GM18505 (cell line): ENCODE measurements around the gene ARHGAP19.

Source experiments
- ATAC-seq: cut with Tn5 transposase; IDR thresholded peaks from one replicate; pipeline ENCODE4 v1.9.1; 2021; ENCODE audit not compliant: unreplicated experiment
- POLR2A ChIP-seq: IDR thresholded peaks from 4 replicates; pipeline ENCODE4 v1.6.1; 2011; ENCODE audit warnings: borderline replicate concordance; ENCODE audit not compliant: insufficient read depth, insufficient read length; ENCODE audit errors: extremely low read depth

The ARHGAP19 gene, protein sequence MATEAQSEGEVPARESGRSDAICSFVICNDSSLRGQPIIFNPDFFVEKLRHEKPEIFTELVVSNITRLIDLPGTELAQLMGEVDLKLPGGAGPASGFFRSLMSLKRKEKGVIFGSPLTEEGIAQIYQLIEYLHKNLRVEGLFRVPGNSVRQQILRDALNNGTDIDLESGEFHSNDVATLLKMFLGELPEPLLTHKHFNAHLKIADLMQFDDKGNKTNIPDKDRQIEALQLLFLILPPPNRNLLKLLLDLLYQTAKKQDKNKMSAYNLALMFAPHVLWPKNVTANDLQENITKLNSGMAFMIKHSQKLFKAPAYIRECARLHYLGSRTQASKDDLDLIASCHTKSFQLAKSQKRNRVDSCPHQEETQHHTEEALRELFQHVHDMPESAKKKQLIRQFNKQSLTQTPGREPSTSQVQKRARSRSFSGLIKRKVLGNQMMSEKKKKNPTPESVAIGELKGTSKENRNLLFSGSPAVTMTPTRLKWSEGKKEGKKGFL

GRCh38 chr10:97292097-97292861 is at the start of gene ARHGAP19:
ARHGAP19 (minus strand) TSS chr10:97292637; CDS start chr10:97292627, 10 bp downstream.
- peak; percentile 75 for TF ChIP-seq POLR2A
- peak; percentile 97 for ATAC-seq

- no peak for ATAC-seq
- no peak for TF ChIP-seq POLR2A
Observed at GRCh38 chr10:97341416-97341815, 49.0 kb upstream of the ARHGAP19 start.

DNA sequence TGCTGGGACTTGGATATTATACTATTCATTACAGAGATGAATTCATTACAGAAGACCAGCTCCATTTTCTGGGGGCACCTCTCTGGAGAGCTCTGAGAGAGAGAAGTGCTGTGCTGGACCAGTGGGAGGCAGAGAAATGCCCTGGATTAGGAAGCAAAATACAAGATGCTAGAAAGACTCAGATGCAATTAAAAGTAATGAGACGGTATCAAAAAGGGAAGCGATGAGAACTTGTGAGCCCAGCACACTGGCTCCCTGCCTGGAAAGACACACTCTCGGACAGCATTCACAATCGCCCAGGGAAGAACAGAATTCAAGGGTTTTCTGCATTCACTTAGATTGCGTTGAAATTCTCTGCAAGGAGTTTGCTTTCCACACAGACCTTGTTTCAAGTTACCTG is 45.6 kb upstream of the ARHGAP19 start:
- ATAC-seq: no peak
- TF ChIP-seq POLR2A: no peak

DNA sequence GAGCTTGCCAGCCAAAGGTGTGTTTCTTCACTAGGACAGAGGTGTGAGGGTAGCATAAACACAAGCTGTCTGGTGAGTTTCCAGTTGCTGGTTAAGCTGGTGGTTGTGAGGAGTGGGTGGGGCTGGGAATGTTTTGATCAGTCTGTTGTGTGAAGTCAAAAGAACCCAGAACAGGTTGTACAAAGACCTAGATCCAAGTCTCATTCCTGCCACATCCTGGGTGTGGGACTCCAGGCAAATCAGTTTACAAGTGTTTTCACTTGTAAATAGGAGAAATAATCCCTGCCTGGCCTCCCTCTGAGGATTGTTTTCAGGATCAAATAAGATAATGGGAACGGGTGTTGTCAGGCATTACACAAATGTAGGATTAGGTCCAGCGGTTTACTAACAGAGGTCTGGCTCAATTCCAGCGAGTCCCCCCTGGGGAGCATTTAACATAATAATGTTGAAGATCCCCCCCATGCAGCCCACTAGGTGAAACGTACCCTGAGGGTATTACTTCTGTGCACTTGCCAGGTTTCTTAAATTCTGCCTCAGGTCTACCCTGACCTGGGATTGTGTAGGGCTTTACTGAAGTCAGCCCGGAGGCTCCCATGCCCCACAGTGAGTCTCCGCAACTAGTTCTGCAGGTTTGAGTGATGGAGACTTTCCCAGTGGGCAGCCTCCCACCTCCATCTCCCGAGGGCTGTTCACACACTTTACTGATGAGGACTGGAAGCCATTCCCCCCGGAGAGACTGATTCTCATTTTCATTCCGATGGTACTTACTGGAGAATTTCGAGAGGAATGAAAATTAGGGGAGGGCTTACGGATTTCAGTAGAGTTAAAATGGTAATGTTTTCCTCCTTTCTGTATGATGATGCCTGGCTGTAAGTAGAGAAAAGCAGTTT is 44.8 kb upstream of the ARHGAP19 start:
- TF ChIP-seq POLR2A: no peak
- ATAC-seq: no peak

- no peak for ATAC-seq
- TF ChIP-seq POLR2A: no peak
Observed at GRCh38 chr10:97336446-97336845, 44.0 kb upstream of the ARHGAP19 start.

DNA sequence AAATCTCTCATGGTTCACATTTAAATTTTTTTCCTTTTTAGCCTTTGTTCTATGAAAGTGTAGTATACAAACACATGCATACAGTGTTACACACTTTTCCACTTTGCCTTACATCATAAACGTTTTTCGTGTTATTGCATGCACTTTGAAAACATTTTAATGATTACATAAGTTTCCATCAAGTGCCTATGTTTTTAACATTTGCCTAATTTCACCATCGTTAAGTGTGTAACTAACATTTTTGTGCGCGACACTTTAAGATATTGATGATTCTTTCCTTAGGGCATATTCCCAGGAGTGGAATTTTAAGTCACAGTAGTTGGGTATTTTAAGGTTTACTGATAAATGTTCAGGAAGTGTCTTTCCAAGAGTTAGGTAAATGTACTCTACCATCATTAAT is 43.6 kb upstream of the ARHGAP19 start:
- TF ChIP-seq POLR2A: no peak
- ATAC-seq: no peak

GRCh38 chr10:97335188-97335619 is 42.8 kb upstream of the ARHGAP19 start:
- TF ChIP-seq POLR2A: no peak

DNA sequence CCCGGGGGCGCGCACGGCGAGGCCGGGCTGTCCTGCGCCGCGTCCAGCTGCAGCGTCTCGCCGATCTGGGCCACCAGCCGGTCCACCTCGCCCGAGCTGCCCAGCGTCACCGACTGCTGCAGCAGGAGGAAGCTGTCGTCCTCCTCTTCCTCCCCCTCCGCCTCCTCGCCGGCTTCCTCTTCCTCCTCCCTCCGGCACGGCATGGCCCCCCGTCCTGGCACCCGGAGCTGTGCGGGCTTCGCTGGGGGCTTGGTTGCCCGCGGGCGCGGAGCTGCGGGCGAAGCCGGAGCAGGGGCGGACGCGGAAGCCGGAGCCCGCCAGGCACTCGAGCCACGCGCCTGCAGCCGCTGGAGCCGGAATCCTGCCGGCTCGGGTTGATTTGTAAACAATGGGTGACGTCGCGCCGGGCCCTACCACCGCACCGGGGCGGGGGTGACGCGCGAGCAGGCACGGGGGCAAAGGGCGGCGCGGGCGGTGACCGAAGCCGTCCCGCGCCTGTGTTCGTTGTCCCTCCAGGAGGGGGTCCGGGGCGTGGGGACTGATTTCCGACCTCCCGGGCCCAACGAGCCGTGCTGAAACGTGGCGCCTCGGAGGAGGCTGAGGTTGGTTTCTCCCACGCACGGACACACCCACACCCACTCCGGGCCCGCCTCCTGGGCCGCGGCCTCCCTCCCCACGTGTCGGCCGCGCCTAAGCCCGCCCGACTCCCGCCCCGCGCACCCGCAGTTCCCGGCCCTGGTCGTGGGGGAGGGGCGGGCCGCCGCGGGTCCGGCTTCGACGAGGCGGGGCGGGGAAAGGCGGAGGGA is 42.1 kb upstream of the ARHGAP19 start, which contains the start of gene FRAT2:
FRAT2 (minus strand) TSS at position 360 of the 806 bp plus-strand sequence; CDS start at position 203, 157 bp downstream.
- peak; percentile 44 for TF ChIP-seq POLR2A
- ATAC-seq: peak; percentile 82

More at GRCh38 chr10:97335188-97335619, 42.8 kb upstream of the ARHGAP19 start:
- ATAC-seq: no peak

DNA sequence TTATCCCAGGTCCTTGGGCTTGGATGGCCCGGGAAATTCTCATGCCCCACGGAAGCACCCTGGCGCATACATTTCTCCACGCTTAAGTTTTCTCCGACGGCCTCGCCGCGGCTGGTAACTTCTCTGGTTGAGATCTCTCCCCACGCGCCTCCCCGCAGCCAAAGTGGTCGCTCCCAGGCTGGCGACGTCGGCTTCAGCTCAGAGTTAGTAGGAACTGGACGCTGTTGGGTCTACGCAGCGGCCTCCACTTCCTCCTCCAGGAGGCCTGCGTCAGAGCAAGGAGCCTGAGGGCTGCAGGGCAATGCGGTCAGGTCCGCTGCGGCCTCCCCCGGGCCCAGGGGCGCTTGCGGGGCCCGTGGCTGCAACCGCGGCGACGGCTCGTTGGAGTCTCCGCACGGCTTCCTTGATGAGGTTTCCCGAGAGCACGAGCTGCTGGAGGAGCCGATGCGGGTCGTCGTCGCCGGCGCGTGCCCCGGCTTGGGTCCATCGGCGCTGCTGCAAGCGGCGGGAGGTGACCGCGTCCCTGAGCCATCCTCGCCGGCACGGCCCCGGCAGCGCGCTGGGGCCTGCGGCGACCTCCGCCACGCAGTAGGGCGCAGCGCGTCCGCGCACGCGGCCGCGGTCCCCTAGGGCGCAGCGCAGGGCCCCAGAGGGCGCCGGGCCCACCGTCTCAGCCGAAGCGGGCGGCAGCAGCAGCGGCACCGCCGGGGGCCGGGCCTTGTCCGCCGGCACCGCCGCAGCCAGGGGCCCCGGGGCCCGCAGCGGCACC is 41.3 kb upstream of the ARHGAP19 start:
- ATAC-seq: peak; percentile 23
- TF ChIP-seq POLR2A: no peak

- ATAC-seq: no peak
- no peak for TF ChIP-seq POLR2A
Observed at GRCh38 chr10:97333351-97333600, 40.8 kb upstream of the ARHGAP19 start.

GRCh38 chr10:97332591-97333350 is 40.3 kb upstream of the ARHGAP19 start:
- TF ChIP-seq POLR2A: no peak
- no peak for ATAC-seq
